Measurements from ENCODE around the gene MC3R. TPM values are rescaled to one million over a fixed set of nuclear protein-coding genes. Genes with fewer than 3 reads are reported as not detected.

The MC3R gene
- total and polyA plus RNA-seq, 2 of the 8 experiments (the other 6 are each of a cell fraction or from before 2014, with no cell fraction given) = not detected

DNA sequence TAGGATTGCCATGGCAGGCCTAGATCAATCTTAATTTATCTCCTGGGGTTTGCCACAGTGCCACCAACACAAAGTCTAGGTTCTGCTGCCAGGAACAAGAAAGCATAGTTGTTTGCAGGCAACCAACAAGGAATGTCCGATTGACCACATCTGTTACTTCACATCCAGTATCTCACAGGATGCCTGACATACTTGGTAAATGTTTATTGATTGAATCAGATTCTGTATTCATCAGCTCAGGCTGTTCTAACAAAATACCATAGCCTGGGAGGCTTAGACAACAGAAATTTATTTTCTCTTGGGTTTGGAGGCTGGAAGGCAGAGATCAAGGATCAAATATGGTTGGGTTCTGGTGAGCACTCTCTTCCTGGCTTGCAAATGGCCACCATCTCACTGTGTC, 26.3 kb upstream of the MC3R start:
- H2BK20ac ChIP-seq (ENCODE audit: low read length) = no peak overlapping the region
- 78% methylated on average over 1 of the region's 1 CpG; no CpG with 5 or more reads in 1 of the 2 experiments for WGBS, 2 experiments (ENCODE audit: extremely low coverage in 1 of 2, insufficient coverage in 1 of 2, insufficient read length in 1 of 2, insufficient replicate concordance in 2 of 2, low coverage in 1 of 2, low lambda C conversion rate in 2 of 2, missing lambda C conversion rate in 1 of 2)
- H3K4me2 ChIP-seq (ENCODE audit: insufficient read depth in 1 of 2, low read depth in 2 of 2, low read length in 2 of 2) = no peak overlapping the region

More for the DNA sequence above, 26.3 kb upstream of the MC3R start:
- H3K14ac ChIP-seq (ENCODE audit: insufficient read length) = no peak overlapping the region
- no peak overlapping the region for H2BK120ac ChIP-seq (replicated peaks; ENCODE audit: low read depth, low read length)
- H3K27me3 ChIP-seq (replicated peaks in 1 of 4; ENCODE audit: control insufficient read depth in 3 of 4, extremely low read depth in 1 of 4, insufficient read depth in 3 of 4, low read length in 3 of 4) = no peaks in the 10 kb centered on the region
- H2BK5ac ChIP-seq (ENCODE audit: low read depth, low read length) = no peak overlapping the region
- H3K23ac ChIP-seq (ENCODE audit: insufficient read length) = no peak overlapping the region
- POLR2A ChIA-PET (ENCODE audit: partially characterized antibody) = no interaction called here
- no peak overlapping the region for H4K91ac ChIP-seq (replicated peaks; ENCODE audit: insufficient read length, low read length)
- H3K23me2 ChIP-seq (ENCODE audit: low read depth, low read length) = no peaks in the 10 kb centered on the region
- no peaks in the 10 kb centered on the region for H4K20me1 ChIP-seq (replicated peaks in 1 of 2; ENCODE audit: control insufficient read depth in 1 of 2, insufficient read depth in 2 of 2, low read length in 2 of 2)
- peaks cover 49 to 80% of the 10 kb centered on the region in 2 experiments for H3K9me3 ChIP-seq (ENCODE audit: insufficient read depth in 2 of 2, low read depth in 1 of 2, low read length in 1 of 2)
- no peak overlapping the region for H2AFZ ChIP-seq (ENCODE audit: low read length)
- H3K79me1 ChIP-seq (ENCODE audit: low read depth, low read length) = no peaks in the 10 kb centered on the region
- H3K9ac ChIP-seq (replicated peaks in 1 of 4; ENCODE audit: extremely low read depth in 1 of 4, low read depth in 3 of 4, low read length in 3 of 4) = no peak overlapping the region
- H3K4me3 ChIP-seq (ENCODE audit: extremely low read depth in 1 of 4, insufficient read depth in 2 of 4, low read depth in 3 of 4, low read length in 4 of 4) = no peak overlapping the region
- DNase-seq (ENCODE audit: low read depth in 1 of 2, low spot score in 2 of 2) (no peak), FAIRE-seq (no peak)
- H2BK12ac ChIP-seq (ENCODE audit: low read depth, low read length) = no peak overlapping the region
- H2BK15ac ChIP-seq (ENCODE audit: low read length) = no peak overlapping the region
- no peak for TF ChIP-seq SIX5 (IDR thresholded peaks at IDR 0.05; ENCODE audit: low read depth, low read length)
- no peak overlapping the region for H3K56ac ChIP-seq (replicated peaks; ENCODE audit: insufficient read length, low read depth, low read length)
- H3K79me2 ChIP-seq (ENCODE audit: control insufficient read depth in 1 of 2, insufficient read depth in 2 of 2, low read length in 2 of 2) = no peaks in the 10 kb centered on the region
- H3K4ac ChIP-seq (replicated peaks; ENCODE audit: insufficient read length, low read depth, low read length) = no peak overlapping the region
- no peak overlapping the region for H3K27ac ChIP-seq (ENCODE audit: low read depth, low read length)
- no peak overlapping the region for H3K18ac ChIP-seq (ENCODE audit: extremely low read depth, low read length)
- H2AK5ac ChIP-seq (ENCODE audit: low read depth, low read length) = no peak overlapping the region
- H3K4me1 ChIP-seq (replicated peaks in 1 of 4; ENCODE audit: control insufficient read depth in 3 of 4, insufficient read depth in 4 of 4, low read length in 3 of 4) = no peaks in the 10 kb centered on the region
- no peaks in the 10 kb centered on the region for H3K36me3 ChIP-seq (ENCODE audit: control insufficient read depth in 2 of 4, insufficient read depth in 4 of 4, low read length in 3 of 4)
- no peak overlapping the region for H4K5ac ChIP-seq (ENCODE audit: insufficient read length, low read depth, low read length)
- CTCF ChIA-PET (ENCODE audit: partially characterized antibody) = no interaction called here
- no peak overlapping the region for H4K8ac ChIP-seq (ENCODE audit: extremely low read depth, insufficient read depth, low read length)
